SU-DHL-6 (cell line): ENCODE results near the gene HOXB5.

Experiments used
- H2AFZ ChIP-seq: fragments of 200-600 bp; sonication (generic); 2 replicates; pipeline ENCODE4 v1.6.1; 2014; ENCODE audit warnings: low read depth, mild to moderate bottlenecking, moderate library complexity, mixed read lengths, antibody characterized with exemption, low read length; ENCODE audit not compliant: severe bottlenecking
- H3F3A ChIP-seq: fragments of 200-600 bp; shearing (Covaris generic); 2 replicates; pipeline ENCODE4 v1.6.0; 2016; ENCODE audit warnings: antibody characterized with exemption, mild to moderate bottlenecking; ENCODE audit not compliant: insufficient read depth
- H3K27ac ChIP-seq: fragments of 200-600 bp; sonication (generic); 2 replicates; pipeline ENCODE4 v1.5.1; 2016; ENCODE audit warnings: low read depth, mild to moderate bottlenecking, low read length, moderate library complexity, mixed read lengths
- H3K27me3 ChIP-seq: fragments of 200-600 bp; sonication (generic), shearing (Covaris generic); 2 replicates; pipeline ENCODE4 v1.6.0; 2014; ENCODE audit warnings: mild to moderate bottlenecking, low read length
- H3K36me3 ChIP-seq: fragments of 200-600 bp; sonication (generic); 2 replicates; pipeline ENCODE4 v1.6.1; 2014; ENCODE audit warnings: mild to moderate bottlenecking, low read length, mixed read lengths
- H3K4me2 ChIP-seq: fragments of 300-600, 200-600 bp; shearing (Covaris generic), sonication (generic); 2 replicates; pipeline ENCODE4 v1.6.0; 2014; ENCODE audit warnings: low read length, low read depth, mild to moderate bottlenecking; ENCODE audit not compliant: poor library complexity, severe bottlenecking
- H3K4me3 ChIP-seq: fragments of 200-600 bp; sonication (generic); 2 replicates; pipeline ENCODE4 v1.5.1; 2014; ENCODE audit warnings: antibody characterized with exemption, low read length, mild to moderate bottlenecking, mixed read lengths; ENCODE audit not compliant: insufficient read depth, poor library complexity, severe bottlenecking
- H3K79me2 ChIP-seq: fragments of 200-600 bp; sonication (generic); 2 replicates; pipeline ENCODE4 v1.6.1; 2014; ENCODE audit warnings: mild to moderate bottlenecking, low read length, moderate library complexity; ENCODE audit not compliant: insufficient read depth
- H3K9ac ChIP-seq: fragments of 200-600 bp; sonication (generic); 2 replicates; pipeline ENCODE4 v1.7.0; 2014; ENCODE audit warnings: mild to moderate bottlenecking, low read length
- H3K9me2 ChIP-seq: fragments of 200-600 bp; sonication (generic); replicated peaks from 2 replicates; pipeline ENCODE4 v1.6.1; 2014; ENCODE audit warnings: low read length; ENCODE audit not compliant: insufficient read depth
- H3K9me3 ChIP-seq: fragments of 200-600 bp; sonication (generic); 2 replicates; pipeline ENCODE4 v1.6.1; 2014; ENCODE audit warnings: low read length, mixed read lengths; ENCODE audit not compliant: insufficient read depth
- H4K20me1 ChIP-seq: fragments of 200-600 bp; sonication (generic); 2 replicates; pipeline ENCODE4 v1.6.1; 2014; ENCODE audit warnings: low read depth, mild to moderate bottlenecking, antibody characterized with exemption, low read length, moderate library complexity, mixed read lengths
- CTCF ChIP-seq: fragments of 200-600 bp; sonication (generic); IDR thresholded peaks from one replicate; pipeline ENCODE4 v1.5.1; 2017; ENCODE audit warnings: antibody characterized with exemption, mild to moderate bottlenecking, low read length, moderate library complexity; ENCODE audit not compliant: insufficient read depth, poor library complexity, severe bottlenecking
- EZH2phosphoT487 ChIP-seq: fragments of 200-600 bp; sonication (generic), shearing (Covaris generic); conservative IDR thresholded peaks from 2 replicates; pipeline ENCODE4 v1.6.1; 2018; ENCODE audit warnings: mild to moderate bottlenecking, antibody characterized with exemption, low read length, moderate library complexity, mixed read lengths

HOXB5 gene

GRCh38 chr17:48606892-48607614 lies 13.5 kb upstream of the HOXB5 start:
- Histone ChIP-seq H3K9ac (no peak overlapping the region), H4K20me1 (no peaks in the 10 kb centered on the region), H2AFZ (no peak overlapping the region), H3K36me3 (no peaks in the 10 kb centered on the region), H3K4me2 (no peak overlapping the region), H3K9me2 (no peaks in the 10 kb centered on the region), H3F3A (no peaks in the 10 kb centered on the region), H3K4me3 (no peak overlapping the region), H3K27me3 (no peaks in the 10 kb centered on the region), H3K79me2 (no peaks in the 10 kb centered on the region), H3K27ac (no peak overlapping the region), H3K9me3 (no peaks in the 10 kb centered on the region)
- TF ChIP-seq EZH2phosphoT487 (no peak), CTCF (no peak)

DNA sequence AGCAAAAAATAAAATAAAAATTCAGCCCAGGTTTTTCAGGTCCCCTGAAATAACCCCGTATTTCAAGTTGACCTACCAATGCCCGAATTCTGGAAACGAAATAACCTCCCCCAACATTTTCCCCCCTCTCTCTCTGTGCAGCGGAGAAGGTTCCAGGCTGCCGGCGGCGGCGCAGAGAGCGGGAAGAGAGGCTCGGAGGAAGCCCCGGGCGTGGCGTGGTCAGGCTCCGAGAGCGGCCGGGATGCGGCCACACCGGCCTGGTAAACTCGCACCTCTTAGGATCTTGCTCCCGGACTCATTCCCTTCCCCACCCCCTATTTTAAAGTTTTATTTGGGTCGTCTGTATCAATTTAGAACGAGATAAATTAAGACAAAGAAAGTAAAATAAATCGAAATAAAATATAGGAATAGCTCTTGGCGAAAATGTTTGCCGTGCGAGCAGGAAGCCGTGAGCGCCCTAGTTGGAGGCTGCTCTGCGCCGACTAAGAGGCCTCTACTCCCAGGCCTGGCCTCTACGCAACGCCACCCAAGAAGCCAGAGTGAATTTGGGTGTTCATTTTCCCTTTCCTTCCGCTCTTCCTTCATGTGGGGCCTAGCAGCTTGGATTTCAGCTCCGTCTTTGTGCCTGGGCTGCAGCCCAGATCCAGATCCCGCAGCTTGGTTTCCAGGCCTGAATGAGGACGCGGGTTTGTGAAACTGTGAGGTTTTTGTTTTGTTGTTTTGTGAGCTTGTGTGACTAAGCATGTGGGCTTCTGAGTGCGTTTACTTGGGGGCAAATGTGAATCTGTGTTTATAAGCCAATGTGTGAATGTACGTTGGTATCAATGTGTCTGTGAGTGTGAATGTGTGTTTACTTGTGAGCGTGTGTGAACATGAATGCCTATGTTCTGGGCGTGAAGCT lies 12.7 kb upstream of the HOXB5 start:
- Histone ChIP-seq H3K9me3 (no peaks in the 10 kb centered on the region), H3K4me3 (no peak overlapping the region), H3K4me2 (no peak overlapping the region), H3K9me2 (no peaks in the 10 kb centered on the region), H4K20me1 (no peaks in the 10 kb centered on the region), H3K9ac (no peak overlapping the region), H2AFZ (no peak overlapping the region), H3K79me2 (no peaks in the 10 kb centered on the region), H3K27ac (no peak overlapping the region), H3K27me3 (no peaks in the 10 kb centered on the region), H3K36me3 (no peaks in the 10 kb centered on the region), H3F3A (no peaks in the 10 kb centered on the region)
- TF ChIP-seq EZH2phosphoT487 (no peak), CTCF (no peak)

DNA sequence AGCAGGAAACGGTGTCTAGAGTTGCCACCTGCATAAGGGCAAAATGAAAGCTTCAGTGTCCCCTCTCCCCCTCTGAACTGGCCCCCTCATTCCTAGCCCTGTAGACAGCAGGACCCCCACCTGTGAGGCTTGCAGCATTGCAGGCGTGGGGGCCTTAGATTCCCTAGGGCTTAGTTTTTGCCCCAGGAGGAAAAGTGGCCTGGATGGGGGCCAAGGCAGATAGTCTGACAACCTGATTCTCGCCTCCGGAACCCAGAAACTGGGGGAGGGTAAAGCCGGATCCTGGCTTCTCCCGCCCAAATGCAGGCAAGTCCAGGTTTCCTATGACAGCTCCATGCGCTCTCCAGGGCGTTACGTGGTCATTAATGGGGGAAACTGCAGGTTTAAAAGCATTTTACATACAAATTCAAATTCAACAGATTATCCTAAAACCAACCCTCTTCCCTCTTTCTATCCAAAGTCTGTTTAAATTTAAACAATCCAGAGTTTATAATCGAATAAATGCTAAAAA lies 11.9 kb upstream of the HOXB5 start:
- no peaks in the 10 kb centered on the region for H3K79me2 ChIP-seq
- H3K9ac ChIP-seq, result no peak overlapping the region
- no peak overlapping the region for H3K4me3 ChIP-seq
- H3K27me3 ChIP-seq, result no peaks in the 10 kb centered on the region
- H3K9me2 ChIP-seq, result no peaks in the 10 kb centered on the region
- no peaks in the 10 kb centered on the region for H4K20me1 ChIP-seq
- no peak overlapping the region for H3K4me2 ChIP-seq
- no peaks in the 10 kb centered on the region for H3K36me3 ChIP-seq
- TF ChIP-seq CTCF (no peak), EZH2phosphoT487 (no peak)
- H3F3A ChIP-seq, result no peaks in the 10 kb centered on the region
- H3K9me3 ChIP-seq, result no peaks in the 10 kb centered on the region
- no peak overlapping the region for H2AFZ ChIP-seq
- H3K27ac ChIP-seq, result no peak overlapping the region
